Keratinocyte (primary cell): ENCODE results near the gene SLFNL1. TPM values are rescaled to one million over a fixed set of nuclear protein-coding genes. Genes with fewer than 3 reads are reported as not detected.

Experiments used
- DNase-seq: peaks from one replicate; pipeline ENCODE4 v3.0.0-alpha.2; 2011; ENCODE audit warnings: low read depth, missing footprints, low spot score
- FAIRE-seq: peaks from 2 replicates; lab custom pipeline; 2011; peaks lifted over from hg19 to GRCh38; lab: Jason Lieb, UNC
- H2AFZ ChIP-seq: 2 replicates; pipeline ENCODE4 v1.6.0; 2012; ENCODE audit warnings: low read length, control low read depth, inconsistent platforms; ENCODE audit not compliant: control insufficient read depth
- H3K27ac ChIP-seq: 2 replicates; pipeline ENCODE4 v1.5.1; 2011; ENCODE audit warnings: low read length; ENCODE audit not compliant: control insufficient read depth, insufficient read depth
- H3K27me3 ChIP-seq: 3 replicates; pipeline ENCODE4 v1.6.0; 2011; ENCODE audit warnings: low read length; ENCODE audit not compliant: control insufficient read depth, insufficient read depth; ENCODE audit errors: extremely low read depth
- H3K36me3 ChIP-seq, 2 experiments: 2 replicates in 1 of 2; 3 replicates in 1 of 2; pipeline ENCODE4 v1.5.1; 2011; ENCODE audit warnings: low read length in 2 of 2, mild to moderate bottlenecking in 1 of 2; ENCODE audit not compliant: control insufficient read depth in 2 of 2, insufficient read depth in 2 of 2; ENCODE audit errors: extremely low read depth in 1 of 2
- H3K4me1 ChIP-seq: 3 replicates; pipeline ENCODE4 v1.5.1; 2011; ENCODE audit warnings: low read length; ENCODE audit not compliant: control insufficient read depth, insufficient read depth; ENCODE audit errors: extremely low read depth
- H3K4me2 ChIP-seq: 3 replicates; pipeline ENCODE4 v1.6.0; 2011; ENCODE audit warnings: low read depth, low read length; ENCODE audit not compliant: control insufficient read depth, insufficient read depth; ENCODE audit errors: extremely low read depth
- H3K4me3 ChIP-seq, 3 experiments: fragments of 200-600 bp in 1 of 3; sonication (generic) in 1 of 3; 2 replicates in 2 of 3; 3 replicates in 1 of 3; pipeline ENCODE4 v1.5.1; 2011 to 2016; ENCODE audit warnings: low read length in 3 of 3, mild to moderate bottlenecking in 3 of 3, control low read depth in 2 of 3, inconsistent platforms in 1 of 3, low read depth in 1 of 3, mixed read lengths in 1 of 3, mixed run types in 1 of 3, moderate library complexity in 1 of 3; ENCODE audit not compliant: control insufficient read depth in 2 of 3, insufficient read depth in 2 of 3; ENCODE audit errors: extremely low read depth in 1 of 3
- H3K79me2 ChIP-seq: 2 replicates; pipeline ENCODE4 v1.6.0; 2012; ENCODE audit warnings: low read length; ENCODE audit not compliant: control insufficient read depth, insufficient read depth
- H3K9ac ChIP-seq: 3 replicates; pipeline ENCODE4 v1.6.0; 2011; ENCODE audit warnings: low read length; ENCODE audit not compliant: control insufficient read depth, insufficient read depth; ENCODE audit errors: extremely low read depth
- H3K9me1 ChIP-seq: 3 replicates; pipeline ENCODE4 v1.6.0; 2011; ENCODE audit warnings: low read length; ENCODE audit not compliant: control insufficient read depth, insufficient read depth; ENCODE audit errors: extremely low read depth
- H3K9me3 ChIP-seq: 2 replicates; pipeline ENCODE4 v1.5.1; 2012; ENCODE audit warnings: low read depth, low read length; ENCODE audit not compliant: control insufficient read depth
- H4K20me1 ChIP-seq: 3 replicates; pipeline ENCODE4 v1.6.0; 2011; ENCODE audit warnings: low read length; ENCODE audit not compliant: control insufficient read depth, insufficient read depth; ENCODE audit errors: extremely low read depth
- EZH2 ChIP-seq: IDR thresholded peaks from one replicate; pipeline ENCODE4 v1.6.1; 2012; ENCODE audit warnings: inconsistent platforms, mild to moderate bottlenecking, low read length, moderate library complexity
- dilution Hi-C: fragments of 300-500 bp; cut with MboI; formaldehyde crosslinking; loops from one replicate; pipeline ENCODE4 v1.7.0; 2020; ENCODE audit warnings: low sequenced_read_pairs; ENCODE audit not compliant: extremely low pct_ligation_motif_present
- polyA plus RNA-seq, 5 experiments: library from polyadenylated mRNA; depleted of rRNA in 3 of 5; stranded (reverse) in 3 of 5; stranded (forward) in 1 of 5; unstranded in 1 of 5; fragments of >200 nt; gene quantifications; 1 replicate in 1 of 5; 2 replicates in 3 of 5; 3 replicates in 1 of 5; pipeline versions ENCODE4 v1.2.1 to v1.2.3, GENCODE V29; 2011 to 2012; ENCODE audit warnings: missing spikeins in 2 of 5, low read depth in 1 of 5, low replicate concordance in 1 of 5
- TF ChIP-seq, protein P1 (sequence below), 3 experiments: IDR thresholded peaks in 1 of 3; conservative IDR thresholded peaks in 1 of 3; optimal IDR thresholded peaks in 1 of 3; 2 replicates in 2 of 3; 3 replicates in 1 of 3; pipeline versions ENCODE3 to v1.5.1; 2011; ENCODE audit warnings: low read length in 3 of 3, mild to moderate bottlenecking in 3 of 3, moderate library complexity in 2 of 3, control low read depth in 1 of 3, inconsistent platforms in 1 of 3; ENCODE audit not compliant: insufficient read depth in 2 of 3; ENCODE audit errors: extremely low read depth in 1 of 3

SLFNL1 gene
- polyA plus RNA-seq, 1 donor (not counting 4 experiments of a cell fraction or from before 2014, with no cell fraction given): not detected

- dilution Hi-C loops: no loop called here
- Histone ChIP-seq H3K9me1 (peaks cover 2% of the 10 kb centered on the region), H3K4me3 (no peak overlapping the region), H3K9ac (no peak overlapping the region), H3K4me2 (no peak overlapping the region), H3K27me3 (no peaks in the 10 kb centered on the region), H3K9me3 (no peaks in the 10 kb centered on the region), H3K36me3 (peaks cover 10 to 15% of the 10 kb centered on the region in 2 experiments), H3K79me2 (no peaks in the 10 kb centered on the region), H3K4me1 (no peaks in the 10 kb centered on the region), H4K20me1 (peaks cover 9% of the 10 kb centered on the region), H2AFZ (no peak overlapping the region), H3K27ac (no peak overlapping the region)
- TF ChIP-seq, protein P1, sequence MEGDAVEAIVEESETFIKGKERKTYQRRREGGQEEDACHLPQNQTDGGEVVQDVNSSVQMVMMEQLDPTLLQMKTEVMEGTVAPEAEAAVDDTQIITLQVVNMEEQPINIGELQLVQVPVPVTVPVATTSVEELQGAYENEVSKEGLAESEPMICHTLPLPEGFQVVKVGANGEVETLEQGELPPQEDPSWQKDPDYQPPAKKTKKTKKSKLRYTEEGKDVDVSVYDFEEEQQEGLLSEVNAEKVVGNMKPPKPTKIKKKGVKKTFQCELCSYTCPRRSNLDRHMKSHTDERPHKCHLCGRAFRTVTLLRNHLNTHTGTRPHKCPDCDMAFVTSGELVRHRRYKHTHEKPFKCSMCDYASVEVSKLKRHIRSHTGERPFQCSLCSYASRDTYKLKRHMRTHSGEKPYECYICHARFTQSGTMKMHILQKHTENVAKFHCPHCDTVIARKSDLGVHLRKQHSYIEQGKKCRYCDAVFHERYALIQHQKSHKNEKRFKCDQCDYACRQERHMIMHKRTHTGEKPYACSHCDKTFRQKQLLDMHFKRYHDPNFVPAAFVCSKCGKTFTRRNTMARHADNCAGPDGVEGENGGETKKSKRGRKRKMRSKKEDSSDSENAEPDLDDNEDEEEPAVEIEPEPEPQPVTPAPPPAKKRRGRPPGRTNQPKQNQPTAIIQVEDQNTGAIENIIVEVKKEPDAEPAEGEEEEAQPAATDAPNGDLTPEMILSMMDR (optimal IDR thresholded peaks at IDR 0.05 in 1 of 3, IDR thresholded peaks at IDR 0.05 in 1 of 3, conservative IDR thresholded peaks at IDR 0.05 in 1 of 3; ENCODE audit: extremely low read depth in 1 of 3, insufficient read depth in 2 of 3, low read length in 3 of 3): no peak
- no peak for TF ChIP-seq EZH2
- FAIRE-seq: no peak
- DNase-seq: no peak
Observed at GRCh38 chr1:41024953-41025352, 3.4 kb upstream of the SLFNL1 start.

DNA sequence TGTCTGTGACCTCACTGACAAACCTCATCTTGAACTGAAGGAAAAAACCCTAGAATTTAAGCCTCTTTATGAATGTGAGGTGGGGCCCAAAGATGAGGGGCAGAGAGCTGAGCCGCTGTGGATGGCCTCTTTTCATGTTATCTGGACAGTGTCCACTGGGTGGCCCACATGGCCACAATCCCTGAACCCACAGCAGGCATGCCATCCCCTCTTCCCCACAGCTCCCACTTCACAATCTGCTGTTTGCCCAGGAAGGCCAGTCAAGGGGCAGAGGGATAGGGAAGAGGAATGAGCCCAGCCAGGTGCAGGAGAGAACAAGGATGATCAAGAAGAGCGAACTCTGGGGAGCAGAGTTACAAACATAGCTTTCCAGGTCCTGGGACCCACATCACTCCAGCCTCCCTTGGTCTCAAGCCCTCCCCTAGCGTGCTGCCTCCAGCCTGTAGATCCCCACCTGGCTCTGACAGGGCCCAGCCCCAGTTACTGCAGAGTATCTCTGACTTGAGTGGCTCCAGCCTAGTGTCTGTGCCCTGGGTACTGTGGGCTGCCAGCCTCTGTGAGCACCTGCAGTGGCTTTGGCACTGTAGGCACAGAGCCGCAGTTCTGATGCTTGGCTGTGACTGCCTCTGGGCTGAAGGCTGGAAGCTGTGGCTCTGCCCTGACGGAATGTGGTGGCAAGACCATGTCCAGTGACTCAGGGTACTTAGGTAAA lies 1.9 kb upstream of the SLFNL1 start:
- Histone ChIP-seq H3K79me2 (no peaks in the 10 kb centered on the region), H3K9ac (no peak overlapping the region), H3K36me3 (peaks cover 11 to 19% of the 10 kb centered on the region in 2 experiments), H3K9me3 (no peaks in the 10 kb centered on the region), H3K27ac (no peak overlapping the region), H3K4me3 (no peak overlapping the region), H2AFZ (no peak overlapping the region), H3K4me1 (no peaks in the 10 kb centered on the region), H3K9me1 (peaks cover 2% of the 10 kb centered on the region), H3K27me3 (no peaks in the 10 kb centered on the region), H4K20me1 (peaks cover 9% of the 10 kb centered on the region), H3K4me2 (no peak overlapping the region)
- TF ChIP-seq, protein P1 (optimal IDR thresholded peaks at IDR 0.05 in 1 of 3, IDR thresholded peaks at IDR 0.05 in 1 of 3, conservative IDR thresholded peaks at IDR 0.05 in 1 of 3; ENCODE audit: extremely low read depth in 1 of 3, insufficient read depth in 2 of 3, low read length in 3 of 3): peak; percentile 15 to 48 (median 42)
- TF ChIP-seq EZH2: no peak
- dilution Hi-C loops: no loop called here
- FAIRE-seq: no peak
- DNase-seq: no peak
